PC-3 (cell line): Measurements from ENCODE around the gene TGFB2.

ENCODE experiments used
- CTCF ChIP-seq: fragments of 300-600 bp; sonication (generic); conservative IDR thresholded peaks from 2 replicates; pipeline ENCODE4 v1.5.1; 2017; ENCODE audit warnings: antibody characterized with exemption, low read depth, mild to moderate bottlenecking, low read length
- EZH2 ChIP-seq: fragments of 300-600 bp; sonication (generic); IDR thresholded peaks from one replicate; pipeline ENCODE4 v1.6.1; 2017; ENCODE audit warnings: antibody characterized with exemption, mild to moderate bottlenecking, low read length; ENCODE audit not compliant: unreplicated experiment

DNA sequence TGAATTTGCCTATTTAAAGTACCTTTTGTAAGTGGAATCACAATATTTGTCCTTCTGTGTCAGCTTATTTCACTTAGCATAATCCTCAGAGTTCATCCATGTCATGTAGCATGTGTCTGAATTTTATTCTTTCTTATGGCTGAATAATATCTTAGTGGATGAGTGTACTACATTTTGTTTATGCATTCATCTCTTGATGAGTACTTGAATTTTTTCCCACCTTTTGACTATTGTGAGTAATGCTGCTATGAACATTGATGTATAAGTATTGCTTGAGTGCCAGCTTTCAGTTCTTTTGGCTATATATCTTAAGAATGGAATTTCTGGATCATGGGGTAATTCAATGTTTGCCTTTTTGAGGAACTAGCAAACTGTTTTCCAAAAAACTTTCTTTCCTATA lies 84.2 kb downstream of the TGFB2 start:
- TF ChIP-seq CTCF: no peak
- TF ChIP-seq EZH2: no peak
